ENCODE data around the gene KLHDC4.

The KLHDC4 gene

DNA sequence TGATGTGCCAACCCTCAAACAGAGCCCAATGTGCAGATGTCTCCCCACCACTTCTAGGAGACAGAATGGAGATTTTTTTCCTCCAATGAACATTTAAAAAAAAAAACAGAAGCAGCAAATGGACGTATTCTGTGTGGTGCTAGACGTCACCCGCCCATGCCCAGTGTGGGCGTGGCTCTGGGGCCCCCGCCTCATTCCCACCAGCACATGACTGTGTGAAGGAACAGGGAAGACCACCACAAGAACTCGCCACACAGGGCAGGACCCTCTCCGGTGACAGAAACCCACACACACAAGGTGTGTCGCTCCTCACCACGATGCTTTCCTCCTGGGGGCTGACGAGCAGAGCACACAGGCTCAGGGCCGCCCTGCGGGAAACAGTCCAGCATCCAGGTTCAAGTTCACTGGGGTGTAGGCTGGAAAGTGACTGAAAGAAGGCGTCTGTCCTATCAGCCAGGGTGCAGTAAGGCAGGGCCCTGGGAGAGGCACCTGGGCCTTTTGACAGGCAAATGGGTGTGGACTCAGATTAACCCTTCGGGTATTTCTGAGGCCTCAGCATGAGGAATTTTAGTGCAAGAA lies 53.5 kb downstream of the KLHDC4 start:
- Histone ChIP-seq H3K36me3 (replicated peaks) (peaks cover 42% of the 10 kb centered on the region), H3K4me1 (no peaks in the 10 kb centered on the region), H3K4me3 (no peak overlapping the region), H3K9me3 (no peaks in the 10 kb centered on the region), H3K27me3 (ENCODE audit: low read depth) (no peaks in the 10 kb centered on the region)
- DNase-seq (ENCODE audit: low spot score in 2 of 2) = no peak
- in situ Hi-C loops (cut with MboI; ENCODE audit: low sequenced_read_pairs) = no loop called here

DNA sequence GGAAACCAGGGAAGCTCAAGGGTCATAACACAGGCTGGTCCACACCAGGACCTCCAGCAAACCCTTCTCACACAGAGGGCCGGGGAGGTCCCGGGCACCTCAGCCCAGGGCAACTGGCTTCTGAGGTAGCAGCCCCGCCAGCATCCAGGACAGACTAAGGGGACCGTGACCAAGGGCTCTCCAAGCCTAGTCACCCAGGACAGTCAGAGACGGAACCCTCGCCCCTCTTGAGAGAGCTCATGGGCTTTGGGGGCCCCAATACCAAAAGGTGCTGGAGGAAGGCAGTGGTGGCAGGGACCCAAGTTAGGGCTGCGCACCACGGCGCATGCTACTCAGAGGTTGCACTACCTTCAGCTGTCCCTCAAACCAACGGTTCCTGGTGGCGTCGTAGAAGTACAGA lies 54.9 kb downstream of the KLHDC4 start:
- H3K36me3 ChIP-seq (replicated peaks) = peaks cover 46% of the 10 kb centered on the region
- H3K4me1 ChIP-seq = no peaks in the 10 kb centered on the region
- no peaks in the 10 kb centered on the region for H3K9me3 ChIP-seq
- in situ Hi-C loops (cut with MboI; ENCODE audit: low sequenced_read_pairs) = no loop called here
- DNase-seq (ENCODE audit: low spot score in 2 of 2) = no peak
- H3K4me3 ChIP-seq = no peak overlapping the region
- H3K27me3 ChIP-seq (ENCODE audit: low read depth) = no peaks in the 10 kb centered on the region

DNA sequence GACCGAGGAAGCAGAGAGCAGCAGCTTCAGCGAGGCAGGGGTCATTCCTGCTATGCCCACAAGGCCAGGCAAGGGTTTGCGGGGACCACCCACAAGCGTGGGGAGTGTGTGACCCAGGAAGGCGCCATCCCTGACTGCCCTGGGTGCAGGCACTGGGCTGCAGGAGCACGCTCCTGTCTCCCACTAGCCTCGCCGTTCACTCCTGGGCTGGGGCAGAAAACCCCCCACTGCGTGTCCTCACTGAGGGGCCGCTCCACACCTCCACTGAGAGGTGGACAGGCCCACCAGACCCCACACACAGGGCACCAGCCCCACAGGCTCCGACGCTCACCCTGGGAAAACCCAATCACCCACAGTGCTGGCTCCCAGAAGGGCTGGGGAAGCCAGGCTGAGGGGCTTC lies 56.1 kb downstream of the KLHDC4 start:
- Histone ChIP-seq H3K27me3 (ENCODE audit: low read depth) (no peaks in the 10 kb centered on the region), H3K4me1 (no peaks in the 10 kb centered on the region), H3K4me3 (no peak overlapping the region), H3K9me3 (no peaks in the 10 kb centered on the region), H3K36me3 (replicated peaks) (peaks cover 43% of the 10 kb centered on the region)
- in situ Hi-C loops (cut with MboI; ENCODE audit: low sequenced_read_pairs) = no loop called here
- DNase-seq (ENCODE audit: low spot score in 2 of 2) = no peak

DNA sequence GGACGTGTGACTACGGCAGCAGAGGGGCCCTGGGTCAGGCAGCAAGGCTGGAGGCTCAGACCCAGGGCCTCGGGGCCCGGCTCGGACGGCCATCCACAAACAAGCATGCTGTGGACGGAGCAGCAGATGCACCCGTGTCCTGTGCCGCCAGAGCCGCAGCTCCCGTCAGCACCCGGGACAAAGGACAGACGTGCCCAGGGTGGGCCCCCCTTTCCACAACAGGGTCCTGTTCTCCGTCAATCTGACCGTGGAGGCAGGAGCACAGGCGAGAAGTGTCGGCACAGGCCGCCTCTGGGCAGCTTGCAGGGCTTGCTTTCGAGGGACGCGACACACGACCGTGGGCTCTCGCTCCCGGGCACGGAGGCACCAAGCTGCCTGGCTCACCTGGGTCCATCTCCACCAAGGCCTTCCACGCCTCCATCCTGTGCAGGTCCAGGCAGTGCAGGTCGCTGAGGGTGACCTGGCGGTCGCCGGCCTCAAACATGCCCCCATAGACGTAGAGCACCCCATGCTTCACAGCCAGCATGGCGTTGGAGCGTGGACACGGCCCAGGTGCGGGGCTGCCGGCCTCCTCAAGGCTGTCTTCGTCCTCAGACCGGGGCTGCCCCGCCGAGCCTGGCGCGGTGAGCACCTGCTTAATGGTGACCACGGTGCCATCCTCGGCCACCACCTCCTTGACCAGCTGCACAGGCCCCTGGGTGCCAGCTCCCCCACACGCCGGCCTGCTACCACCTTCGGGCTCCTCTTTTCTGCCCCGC lies 56.7 kb downstream of the KLHDC4 start:
- Histone ChIP-seq H3K4me3 (no peak overlapping the region), H3K4me1 (no peaks in the 10 kb centered on the region), H3K9me3 (no peaks in the 10 kb centered on the region), H3K36me3 (replicated peaks) (peaks cover 43% of the 10 kb centered on the region), H3K27me3 (ENCODE audit: low read depth) (no peaks in the 10 kb centered on the region)
- no peak for DNase-seq (ENCODE audit: low spot score in 2 of 2)
- in situ Hi-C loops (cut with MboI; ENCODE audit: low sequenced_read_pairs) = no loop called here

DNA sequence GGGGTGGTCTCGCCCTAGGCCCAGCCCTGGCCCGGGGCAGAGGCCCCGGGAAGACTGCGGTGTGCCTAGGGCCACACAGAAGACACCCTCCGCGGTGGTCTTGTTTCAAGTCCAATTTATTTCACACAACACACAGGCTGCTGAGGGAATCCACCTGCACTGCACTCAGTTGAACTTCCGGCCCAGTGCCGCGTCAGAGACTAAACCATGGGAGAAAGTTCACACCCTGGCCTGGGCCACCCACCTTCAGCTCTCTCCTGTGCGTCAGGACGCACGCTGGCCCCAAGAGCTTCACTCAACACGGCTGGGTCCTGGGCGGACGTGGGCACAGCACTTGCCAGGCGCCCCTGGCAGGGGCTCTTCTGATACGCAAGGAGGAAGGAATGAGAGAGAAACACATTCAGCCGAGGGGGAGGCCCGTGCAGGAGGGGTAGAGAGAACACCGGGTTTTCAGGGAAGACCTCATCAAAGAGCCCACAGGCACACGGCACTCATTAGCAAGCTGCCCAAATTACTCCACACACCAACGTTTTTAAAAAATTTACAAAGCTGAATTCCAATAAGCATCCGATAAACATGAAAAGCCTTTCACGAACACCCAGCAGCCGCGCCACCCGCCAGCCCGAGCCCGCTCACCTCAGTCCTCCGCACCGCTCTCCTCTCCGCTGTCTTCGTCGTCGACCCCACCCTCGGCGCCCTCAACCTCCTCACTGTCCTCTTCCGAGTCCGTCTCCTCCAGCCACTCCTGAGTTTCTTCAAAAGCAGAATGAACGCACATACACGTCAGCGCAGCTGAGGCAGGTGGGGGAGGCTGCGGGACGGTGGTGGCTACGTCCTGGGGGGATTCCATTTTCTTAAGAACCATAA lies 57.8 kb downstream of the KLHDC4 start:
- Histone ChIP-seq H3K4me1 (no peaks in the 10 kb centered on the region), H3K36me3 (replicated peaks) (peaks cover 40% of the 10 kb centered on the region), H3K9me3 (no peaks in the 10 kb centered on the region), H3K27me3 (ENCODE audit: low read depth) (no peaks in the 10 kb centered on the region), H3K4me3 (no peak overlapping the region)
- in situ Hi-C loops (cut with MboI; ENCODE audit: low sequenced_read_pairs) = no loop called here
- DNase-seq (ENCODE audit: low spot score in 2 of 2) = no peak

DNA sequence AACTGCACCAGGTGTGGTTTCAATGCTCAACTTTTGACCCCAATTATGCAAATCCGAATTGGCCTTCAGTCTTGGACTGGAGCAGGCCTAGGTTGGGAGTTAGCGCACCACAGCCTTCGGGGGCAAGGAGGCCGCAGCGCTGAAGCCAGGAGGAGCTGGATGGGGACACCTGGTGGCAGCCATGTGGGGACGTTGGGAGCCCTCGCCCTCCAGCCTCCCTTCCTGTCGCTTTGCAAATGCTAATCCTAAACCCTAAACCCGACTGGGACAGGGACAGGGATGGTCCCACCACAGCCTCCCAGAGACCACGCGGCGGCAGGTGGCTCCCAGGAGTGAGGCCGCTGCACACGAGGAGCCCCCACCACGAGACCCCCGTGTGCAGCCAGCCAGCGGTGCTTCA lies 58.7 kb downstream of the KLHDC4 start:
- no peaks in the 10 kb centered on the region for H3K4me1 ChIP-seq
- DNase-seq (ENCODE audit: low spot score in 2 of 2) = no peak
- peaks cover 45% of the 10 kb centered on the region for H3K36me3 ChIP-seq (replicated peaks)

DNA sequence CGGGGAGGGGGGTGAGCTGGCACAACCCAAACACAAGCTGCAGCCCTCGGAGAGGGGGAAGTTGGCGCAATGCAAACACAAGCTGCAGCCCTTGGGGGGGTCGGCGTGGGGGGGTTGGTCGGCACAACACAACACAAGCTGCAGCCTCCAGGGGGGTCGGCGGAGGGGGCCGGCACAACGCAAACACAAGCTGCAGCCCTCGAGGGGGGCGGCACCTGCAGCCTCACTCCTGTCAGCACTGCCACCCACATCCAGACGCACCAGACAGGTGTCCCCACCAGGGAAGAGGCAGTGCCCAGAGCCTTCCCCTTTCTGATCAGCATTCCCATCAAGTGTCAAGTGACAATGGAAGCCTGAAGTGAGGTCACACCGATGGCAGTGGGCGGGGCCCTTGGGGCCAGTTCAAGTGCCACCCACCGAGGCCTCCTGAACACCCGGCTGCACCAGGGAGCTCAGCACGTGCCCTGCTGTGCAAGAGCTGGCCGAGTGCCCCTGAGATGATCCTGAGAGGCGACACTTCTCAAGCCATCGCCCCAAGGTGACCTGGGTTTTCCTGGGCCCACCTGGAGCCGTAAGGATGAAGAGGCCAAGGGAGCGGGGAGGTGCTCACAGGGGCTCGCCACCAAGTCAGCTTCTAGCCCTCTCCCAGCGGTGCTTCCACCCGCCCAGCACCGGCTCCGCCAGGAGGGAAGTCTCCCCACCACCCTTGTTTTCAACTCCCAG lies 59.3 kb downstream of the KLHDC4 start:
- peaks cover 48% of the 10 kb centered on the region for H3K36me3 ChIP-seq (replicated peaks)
- no peak for DNase-seq (ENCODE audit: low spot score in 2 of 2)
- H3K9me3 ChIP-seq = no peaks in the 10 kb centered on the region
- no peaks in the 10 kb centered on the region for H3K4me1 ChIP-seq
- in situ Hi-C loops (cut with MboI; ENCODE audit: low sequenced_read_pairs) = no loop called here
- H3K4me3 ChIP-seq = no peak overlapping the region
- H3K27me3 ChIP-seq (ENCODE audit: low read depth) = no peaks in the 10 kb centered on the region

More for the DNA sequence above, 58.7 kb downstream of the KLHDC4 start:
- no peaks in the 10 kb centered on the region for H3K27me3 ChIP-seq (ENCODE audit: low read depth)
- H3K9me3 ChIP-seq = no peaks in the 10 kb centered on the region
- in situ Hi-C loops (cut with MboI; ENCODE audit: low sequenced_read_pairs) = no loop called here
- H3K4me3 ChIP-seq = no peak overlapping the region

DNA sequence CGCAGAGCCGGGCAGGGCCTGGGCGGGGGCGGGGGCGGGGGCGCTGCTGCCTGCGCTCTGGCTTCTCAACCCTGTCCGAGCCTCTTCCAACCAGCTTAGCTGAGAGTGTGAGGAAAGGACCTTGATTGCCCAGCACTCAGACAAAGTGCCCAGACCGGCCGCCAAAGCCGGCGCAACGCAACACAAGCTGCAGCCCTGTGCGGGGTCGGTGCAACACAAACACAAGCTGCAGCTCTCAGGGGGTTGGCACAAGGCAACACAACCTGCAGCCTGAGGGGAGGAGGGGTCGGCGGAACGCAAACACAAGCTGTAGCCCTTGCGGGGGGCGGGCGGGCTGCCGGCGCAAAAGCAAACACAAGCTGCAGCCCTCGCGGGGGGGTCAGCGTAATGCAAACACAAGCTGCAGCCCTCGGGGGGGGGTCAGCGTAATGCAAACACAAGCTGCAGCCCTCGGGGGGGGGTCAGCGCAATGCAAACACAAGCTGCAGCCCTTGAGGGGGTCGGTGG lies 60.0 kb downstream of the KLHDC4 start:
- Histone ChIP-seq H3K36me3 (replicated peaks) (peaks cover 52% of the 10 kb centered on the region), H3K4me3 (no peak overlapping the region), H3K9me3 (no peaks in the 10 kb centered on the region), H3K27me3 (ENCODE audit: low read depth) (no peaks in the 10 kb centered on the region), H3K4me1 (no peaks in the 10 kb centered on the region)
- in situ Hi-C loops (cut with MboI; ENCODE audit: low sequenced_read_pairs) = no loop called here
- DNase-seq (ENCODE audit: low spot score in 2 of 2) = no peak

DNA sequence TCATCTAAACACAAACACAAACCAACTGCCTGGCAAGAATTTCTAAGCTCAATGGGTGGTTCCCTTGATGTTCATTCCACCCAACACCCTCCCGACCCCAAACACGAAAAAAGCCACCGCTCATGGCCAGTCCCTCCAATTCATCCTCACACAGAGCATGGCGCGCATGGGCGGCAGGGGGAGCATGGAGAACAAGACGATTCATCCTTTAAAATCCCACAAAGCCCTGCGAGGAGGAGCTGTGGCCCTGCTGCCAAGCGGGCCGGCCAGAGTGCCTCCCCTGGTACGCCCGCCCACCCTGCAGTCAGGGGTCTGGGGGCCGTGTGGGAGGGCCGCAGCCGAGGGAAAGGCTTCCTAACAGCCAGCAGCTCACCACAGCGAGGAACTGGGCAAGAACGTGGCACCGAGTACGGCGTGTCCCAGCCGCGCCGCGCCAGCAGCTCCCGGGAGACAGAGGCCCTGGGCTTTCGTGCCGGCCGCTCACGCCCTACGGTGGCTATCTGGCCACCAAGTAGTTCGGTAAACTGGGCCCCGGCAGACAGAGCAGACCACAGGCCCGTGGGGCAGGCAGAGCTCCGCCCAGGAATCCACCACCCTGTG lies 60.9 kb downstream of the KLHDC4 start:
- in situ Hi-C loops (cut with MboI; ENCODE audit: low sequenced_read_pairs) = no loop called here
- Histone ChIP-seq H3K9me3 (no peaks in the 10 kb centered on the region), H3K4me1 (no peaks in the 10 kb centered on the region), H3K4me3 (no peak overlapping the region), H3K36me3 (replicated peaks) (peaks cover 42% of the 10 kb centered on the region), H3K27me3 (ENCODE audit: low read depth) (no peaks in the 10 kb centered on the region)
- DNase-seq (ENCODE audit: low spot score in 2 of 2) = no peak

DNA sequence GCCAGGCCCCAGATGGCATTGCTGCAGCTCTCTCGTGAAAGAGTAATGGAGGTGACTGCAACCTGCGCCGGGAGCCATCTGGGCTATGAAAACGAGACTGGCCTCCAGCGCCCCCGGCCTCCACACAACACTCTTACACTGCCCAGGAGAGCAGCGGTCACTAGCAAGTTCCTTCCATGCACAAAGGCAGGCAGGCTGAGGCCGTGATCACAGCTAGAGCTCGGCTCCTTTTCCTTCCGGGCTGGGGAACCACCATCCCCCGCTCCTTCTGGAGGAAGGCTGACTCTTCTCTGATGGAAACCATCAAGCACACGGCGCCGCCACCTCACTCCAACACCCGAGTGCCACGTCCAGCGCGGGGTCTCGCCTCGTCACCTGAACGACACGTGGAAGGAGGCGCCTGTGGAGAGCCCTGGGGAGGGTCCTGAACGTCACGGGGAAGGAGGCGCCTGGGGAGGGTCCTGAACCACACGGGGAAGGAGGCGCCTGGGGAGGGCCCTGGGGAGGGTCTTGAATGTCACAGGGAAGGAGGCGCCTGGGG lies 61.9 kb downstream of the KLHDC4 start:
- H3K4me1 ChIP-seq = no peaks in the 10 kb centered on the region
- H3K9me3 ChIP-seq = no peaks in the 10 kb centered on the region
- H3K36me3 ChIP-seq (replicated peaks) = peaks cover 32% of the 10 kb centered on the region
- no peak overlapping the region for H3K4me3 ChIP-seq
- in situ Hi-C loops (cut with MboI; ENCODE audit: low sequenced_read_pairs) = no loop called here
- no peak for DNase-seq (ENCODE audit: low spot score in 2 of 2)
- no peaks in the 10 kb centered on the region for H3K27me3 ChIP-seq (ENCODE audit: low read depth)

DNA sequence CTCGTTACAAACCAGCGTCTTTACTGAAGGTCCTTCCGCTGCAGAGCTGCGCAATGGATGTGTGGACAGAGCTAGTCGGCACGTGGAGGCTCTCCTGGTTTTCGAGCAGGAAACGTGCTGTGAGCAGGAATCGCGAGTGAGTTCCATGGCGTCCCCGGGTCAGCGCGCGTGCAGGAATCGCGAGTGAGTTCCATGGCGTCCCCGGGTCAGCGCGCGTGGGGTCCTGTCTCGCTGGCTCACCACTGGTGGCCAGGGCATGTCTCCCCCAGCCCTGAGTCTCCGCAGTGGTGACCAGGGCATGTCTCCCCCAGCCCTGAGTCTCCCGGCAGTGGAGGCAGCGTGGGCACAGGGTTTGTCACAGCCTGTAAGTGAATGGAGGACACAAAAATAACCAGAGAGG lies 62.7 kb downstream of the KLHDC4 start:
- H3K36me3 ChIP-seq (replicated peaks) = peaks cover 28% of the 10 kb centered on the region
- no peak for DNase-seq (ENCODE audit: low spot score in 2 of 2)
- in situ Hi-C loops (cut with MboI; ENCODE audit: low sequenced_read_pairs) = no loop called here
- H3K9me3 ChIP-seq = no peaks in the 10 kb centered on the region
- no peak overlapping the region for H3K4me3 ChIP-seq
- H3K27me3 ChIP-seq (ENCODE audit: low read depth) = no peaks in the 10 kb centered on the region
- no peaks in the 10 kb centered on the region for H3K4me1 ChIP-seq

DNA sequence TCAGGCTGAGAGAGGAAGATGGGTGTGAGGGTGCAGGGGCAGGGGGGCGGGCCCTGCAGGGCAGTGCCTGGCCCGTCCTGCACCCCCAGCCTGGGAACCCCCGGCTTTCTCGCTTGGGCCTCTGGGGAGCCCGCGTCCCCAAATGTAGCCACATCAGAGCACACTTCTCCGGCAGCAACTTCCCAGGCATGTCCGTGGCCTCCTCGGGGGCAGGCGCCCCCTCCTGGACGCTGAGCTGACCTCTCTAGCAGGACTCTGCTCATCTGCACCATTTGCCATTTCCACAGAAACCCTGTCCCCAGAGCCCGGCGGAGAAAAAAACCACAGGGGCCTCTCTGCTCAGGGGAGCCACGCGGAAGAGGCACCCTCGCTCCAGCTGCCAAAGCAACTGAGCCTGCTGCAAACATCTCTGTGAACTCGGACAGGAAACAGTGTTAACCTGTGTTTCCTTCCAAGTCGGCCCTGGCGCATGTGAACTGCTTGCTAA lies 63.4 kb downstream of the KLHDC4 start:
- Histone ChIP-seq H3K4me3 (no peak overlapping the region), H3K4me1 (no peaks in the 10 kb centered on the region), H3K9me3 (no peaks in the 10 kb centered on the region), H3K36me3 (replicated peaks) (peaks cover 28% of the 10 kb centered on the region), H3K27me3 (ENCODE audit: low read depth) (no peaks in the 10 kb centered on the region)
- in situ Hi-C loops (cut with MboI; ENCODE audit: low sequenced_read_pairs) = no loop called here
- peak in 1 of 2 experiments; percentile 46 for DNase-seq (ENCODE audit: low spot score in 2 of 2)

DNA sequence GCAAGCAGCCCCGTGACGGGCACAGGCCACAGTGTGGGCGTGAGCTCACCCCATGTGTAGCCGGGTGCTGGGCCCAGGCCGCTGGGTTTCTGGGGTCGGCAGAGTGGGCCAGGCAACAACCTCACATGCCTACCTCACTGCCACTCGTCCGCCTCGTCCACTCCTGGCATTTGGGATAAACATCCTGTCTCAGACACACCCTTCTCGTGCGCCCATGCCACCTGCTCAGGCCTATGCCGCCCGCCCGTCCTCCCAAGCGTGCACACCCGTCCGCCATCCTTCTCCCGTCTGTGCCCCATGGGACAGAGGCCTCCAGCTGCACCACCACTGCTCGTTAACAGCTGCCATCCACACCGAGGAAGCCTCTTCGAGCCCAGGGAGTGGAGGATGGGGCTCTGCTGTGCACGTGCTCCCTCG lies 64.3 kb downstream of the KLHDC4 start:
- no peak overlapping the region for H3K4me3 ChIP-seq
- H3K4me1 ChIP-seq = no peaks in the 10 kb centered on the region
- no peaks in the 10 kb centered on the region for H3K9me3 ChIP-seq
- peaks cover 23% of the 10 kb centered on the region for H3K36me3 ChIP-seq (replicated peaks)
- H3K27me3 ChIP-seq (ENCODE audit: low read depth) = no peaks in the 10 kb centered on the region
- no peak for DNase-seq (ENCODE audit: low spot score in 2 of 2)
- in situ Hi-C loops (cut with MboI; ENCODE audit: low sequenced_read_pairs) = no loop called here

All from HAP-1 (cell line).